Activated CD8-positive, alpha-beta memory T cell treated with anti-CD3 and anti-CD28 coated beads, Interleukin-2, amount 50 U/mL, for 1 hour (primary cell): Measurements from ENCODE around the gene LENG8.

Experiments
- DNase-seq: peaks from one replicate; pipeline ENCODE4 v3.0.0-alpha.2; 2020; ENCODE audit errors: extremely low read depth

The LENG8 gene

GRCh38 chr19:54448774-54449700 lies at the start of gene LENG8:
TSS of gene LENG8 (plus strand) at chr19:54449199. CDS start at chr19:54451345, 2,146 bp downstream.
- peak; percentile 94 for DNase-seq

GRCh38 chr19:54400913-54401312 lies 48.1 kb upstream of the LENG8 start:
- no peak for DNase-seq

- DNase-seq, result no peak
Observed at GRCh38 chr19:54403054-54403453, 45.9 kb upstream of the LENG8 start.

- no peak for DNase-seq
Observed at GRCh38 chr19:54405628-54406027, 43.4 kb upstream of the LENG8 start.

GRCh38 chr19:54407780-54408179 lies 41.2 kb upstream of the LENG8 start:
- DNase-seq, result no peak

- DNase-seq, result no peak
Observed at GRCh38 chr19:54408456-54409026, 40.5 kb upstream of the LENG8 start.

GRCh38 chr19:54411033-54411432 lies 38.0 kb upstream of the LENG8 start:
- DNase-seq, result no peak

GRCh38 chr19:54412877-54413276 lies 36.1 kb upstream of the LENG8 start:
- no peak for DNase-seq

GRCh38 chr19:54414156-54414555 lies 34.8 kb upstream of the LENG8 start:
- no peak for DNase-seq

GRCh38 chr19:54415208-54415900 lies 33.6 kb upstream of the LENG8 start, which contains the start of gene TTYH1:
TSS of gene TTYH1 (plus strand) at chr19:54415464. CDS start at chr19:54415553, 89 bp downstream.
- no peak for DNase-seq

GRCh38 chr19:54415901-54416673 lies 32.9 kb upstream of the LENG8 start:
- DNase-seq, result no peak

GRCh38 chr19:54416695-54417491 lies 32.1 kb upstream of the LENG8 start:
- DNase-seq, result no peak

- DNase-seq, result no peak
Observed at GRCh38 chr19:54418030-54418929, 30.7 kb upstream of the LENG8 start.

GRCh38 chr19:54418930-54419800 lies 29.8 kb upstream of the LENG8 start:
- no peak for DNase-seq

GRCh38 chr19:54420068-54420382 lies 29.0 kb upstream of the LENG8 start:
- no peak for DNase-seq

GRCh38 chr19:54420383-54421168 lies 28.4 kb upstream of the LENG8 start:
- DNase-seq, result no peak

- DNase-seq, result no peak
Observed at GRCh38 chr19:54421169-54421516, 27.9 kb upstream of the LENG8 start.

GRCh38 chr19:54421521-54421920 lies 27.5 kb upstream of the LENG8 start:
- DNase-seq, result no peak
